ENCODE results near the gene FUT9. TPM values are rescaled to one million over a fixed set of nuclear protein-coding genes. Genes with fewer than 3 reads are reported as not detected.

Gene FUT9
- not detected for total RNA-seq

GRCh38 chr6:96015518-96016333 lies at the start of gene FUT9:
TSS of gene FUT9 (plus strand) at chr6:96015974. CDS start at chr6:96203156, 187,182 bp downstream.

All from activated naive CD4-positive, alpha-beta T cell treated with anti-CD3 and anti-CD28 coated beads, Interleukin-2, amount 10 ng/mL, durations not matched to agents 5 hours and 36 hours (primary cell).